Ovary (tissue), 3 donors: Measurements from ENCODE around the gene ZNF609.

ENCODE experiments used
- EP300 ChIP-seq: sonication (generic); formaldehyde crosslinking; IDR thresholded peaks from one replicate; pipeline ENCODE4 v1.6.1; 2017; ENCODE audit warnings: antibody characterized with exemption
- POLR2A ChIP-seq: fragments of 450-650 bp; IDR thresholded peaks from one replicate; pipeline ENCODE4 v1.6.1; 2017; ENCODE audit warnings: antibody characterized with exemption, mild to moderate bottlenecking, moderate library complexity
- TF ChIP-seq, protein P1 (sequence below), 3 donors: fragments of 450-650 bp in 2 of 3; fragments of 200-600 bp in 1 of 3; IDR thresholded peaks; one replicate each; pipeline versions ENCODE4 v1.5.1 to v1.8.0; 2016 to 2022; ENCODE audit warnings: antibody characterized with exemption in 3 of 3, mild to moderate bottlenecking in 1 of 3
- donor health status: DM: no; HTN: no; CAD: no.

DNA sequence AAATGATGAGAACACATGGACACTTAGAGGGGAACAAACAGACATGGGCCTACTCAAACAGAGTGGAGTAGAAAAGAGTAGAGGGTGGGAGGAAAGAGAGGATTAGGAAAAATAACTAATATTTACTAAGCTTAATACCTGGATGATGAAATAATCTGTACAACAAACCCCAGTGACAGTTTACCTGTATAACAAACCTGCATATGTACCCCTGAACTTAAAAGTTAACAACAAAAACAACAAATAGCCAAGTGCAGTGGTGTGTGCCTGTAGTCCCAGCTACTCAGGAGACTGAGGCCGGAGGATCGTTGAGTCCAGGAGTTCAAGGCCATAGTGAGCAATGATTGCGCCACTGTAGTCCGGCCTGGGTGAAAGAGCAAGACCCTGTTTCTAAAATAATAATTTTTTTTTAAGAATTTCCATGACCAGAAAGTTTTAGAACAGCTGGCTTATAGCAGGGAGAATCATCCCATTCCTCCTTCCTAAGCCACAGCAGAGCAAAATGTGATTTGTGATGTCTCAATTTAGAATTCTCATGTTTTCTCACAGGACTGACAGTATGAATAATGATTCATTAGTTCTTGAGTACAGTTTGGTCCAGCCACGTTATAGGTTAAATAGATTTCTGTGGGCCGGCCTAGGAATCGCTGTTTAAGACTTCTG, 150.0 kb downstream of the ZNF609 start:
- TF ChIP-seq, protein P1, sequence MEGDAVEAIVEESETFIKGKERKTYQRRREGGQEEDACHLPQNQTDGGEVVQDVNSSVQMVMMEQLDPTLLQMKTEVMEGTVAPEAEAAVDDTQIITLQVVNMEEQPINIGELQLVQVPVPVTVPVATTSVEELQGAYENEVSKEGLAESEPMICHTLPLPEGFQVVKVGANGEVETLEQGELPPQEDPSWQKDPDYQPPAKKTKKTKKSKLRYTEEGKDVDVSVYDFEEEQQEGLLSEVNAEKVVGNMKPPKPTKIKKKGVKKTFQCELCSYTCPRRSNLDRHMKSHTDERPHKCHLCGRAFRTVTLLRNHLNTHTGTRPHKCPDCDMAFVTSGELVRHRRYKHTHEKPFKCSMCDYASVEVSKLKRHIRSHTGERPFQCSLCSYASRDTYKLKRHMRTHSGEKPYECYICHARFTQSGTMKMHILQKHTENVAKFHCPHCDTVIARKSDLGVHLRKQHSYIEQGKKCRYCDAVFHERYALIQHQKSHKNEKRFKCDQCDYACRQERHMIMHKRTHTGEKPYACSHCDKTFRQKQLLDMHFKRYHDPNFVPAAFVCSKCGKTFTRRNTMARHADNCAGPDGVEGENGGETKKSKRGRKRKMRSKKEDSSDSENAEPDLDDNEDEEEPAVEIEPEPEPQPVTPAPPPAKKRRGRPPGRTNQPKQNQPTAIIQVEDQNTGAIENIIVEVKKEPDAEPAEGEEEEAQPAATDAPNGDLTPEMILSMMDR (IDR thresholded peaks at IDR 0.05), result no peak
- TF ChIP-seq POLR2A, result no peak
- TF ChIP-seq EP300, result no peak
